ENCODE measurements around the gene SLC36A4.
"Not testable (repeated sequence)": the region's sequence is repeated elsewhere in the genome, so short reads cannot be mapped to it uniquely, and the experiment has no call there.

SLC36A4 gene

GRCh38 chr11:93131709-93132108 lies 66.1 kb downstream of the SLC36A4 start:
- intact Hi-C loops (cut with DNase I) = no loop called here

DNA sequence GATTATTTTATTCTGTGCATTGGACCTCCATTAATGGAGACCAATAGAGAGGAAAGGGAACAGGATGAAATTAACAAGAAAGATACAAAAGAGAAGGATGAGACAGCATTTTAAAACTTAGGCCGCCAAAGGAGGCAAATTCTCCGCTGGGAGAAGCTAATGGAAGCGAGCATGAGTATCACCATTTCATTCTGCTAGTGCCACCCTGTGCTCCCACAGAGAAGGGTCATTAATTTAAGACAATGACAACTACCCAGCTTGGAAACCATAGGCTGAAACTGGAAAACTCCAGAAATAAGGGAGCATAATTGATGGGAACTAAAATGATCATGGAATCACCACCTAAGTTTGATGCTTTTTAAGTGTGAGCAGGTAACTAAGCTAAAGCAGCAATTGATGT lies 69.2 kb downstream of the SLC36A4 start:
- DNase-seq = no peak
- intact Hi-C loops (cut with DNase I) = no loop called here

More at GRCh38 chr11:93131709-93132108, 66.1 kb downstream of the SLC36A4 start:
- DNase-seq = no peak

GRCh38 chr11:93123351-93123898 lies 74.4 kb downstream of the SLC36A4 start:
- intact Hi-C loops (cut with DNase I) = no loop called here
- DNase-seq = no peak

DNA sequence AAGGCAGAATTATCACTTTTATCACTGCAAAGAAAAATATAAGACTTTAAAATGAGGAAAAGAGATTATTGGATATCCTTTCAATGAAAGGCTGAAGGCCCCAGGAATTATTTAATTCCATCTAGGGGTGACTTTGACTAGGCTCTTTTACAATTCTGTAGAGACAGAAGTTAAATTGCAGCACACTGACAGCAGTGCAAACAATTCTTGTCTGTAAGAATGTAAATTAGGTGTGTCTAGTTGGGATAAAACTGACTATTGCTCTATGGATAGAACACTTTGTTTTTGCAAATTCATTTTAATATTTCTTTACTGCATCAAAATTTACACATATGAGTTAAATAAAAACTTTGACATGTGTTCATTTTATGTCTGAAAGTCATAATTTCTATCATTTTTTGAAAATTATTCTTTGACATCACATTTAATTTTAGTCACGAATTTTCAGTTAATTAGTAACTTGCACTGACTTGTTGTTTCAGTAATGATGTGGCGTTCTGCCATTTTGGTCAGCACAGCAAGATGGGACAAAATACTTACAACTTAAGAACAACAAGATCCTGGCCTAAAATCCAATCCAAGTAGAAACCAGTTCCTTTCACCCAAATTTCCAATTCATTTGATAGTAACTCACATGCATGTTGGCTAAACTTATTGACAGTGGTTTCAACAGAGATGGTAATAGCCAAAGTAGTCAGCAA lies 75.1 kb downstream of the SLC36A4 start:
- no peak for DNase-seq
- intact Hi-C loops (cut with DNase I) = no loop called here

DNA sequence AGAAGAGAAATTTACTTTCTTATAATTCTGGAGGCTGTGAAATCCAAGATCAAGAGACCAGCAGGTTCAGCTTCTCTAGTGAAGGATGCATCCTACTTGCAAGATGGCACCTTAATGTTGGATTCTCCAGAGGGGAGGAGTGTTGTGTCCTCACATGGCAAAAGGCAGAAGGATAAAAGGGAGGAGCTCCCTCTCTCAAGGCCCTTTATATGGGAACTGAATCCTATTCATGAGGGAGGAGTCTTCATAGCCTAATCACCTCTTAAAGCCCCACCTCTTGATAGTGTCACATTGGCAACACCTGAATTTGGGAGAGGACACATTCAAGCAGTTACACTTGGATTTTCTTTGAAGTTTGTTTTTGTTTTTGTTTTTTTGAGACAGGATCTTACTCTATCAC lies 79.5 kb downstream of the SLC36A4 start:
- DNase-seq = no peak
- intact Hi-C loops (cut with DNase I) = no loop called here

DNA sequence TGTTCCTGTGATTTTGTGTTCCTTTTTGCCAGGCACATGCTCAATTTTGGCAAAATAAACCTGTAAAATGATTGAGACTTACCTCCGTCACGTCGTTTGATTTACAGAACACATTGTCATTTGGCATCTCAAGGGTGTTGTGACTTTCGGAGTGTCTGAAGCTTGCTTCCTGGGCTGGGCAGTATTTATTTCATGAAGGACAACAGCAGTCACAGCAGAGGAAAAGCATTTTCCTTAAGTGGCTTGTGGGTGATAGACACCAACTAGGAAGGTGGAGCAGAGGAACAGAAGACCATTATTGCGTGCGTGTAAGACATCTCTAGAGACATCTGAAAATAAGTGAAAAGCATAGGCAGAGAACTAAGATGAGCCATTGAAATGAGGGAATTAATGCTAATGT lies 80.2 kb downstream of the SLC36A4 start:
- DNase-seq = no peak
- intact Hi-C loops (cut with DNase I) = no loop called here

GRCh38 chr11:93116641-93117441 lies 81.0 kb downstream of the SLC36A4 start:
- no peak for DNase-seq
- intact Hi-C loops (cut with DNase I) = no loop called here

DNA sequence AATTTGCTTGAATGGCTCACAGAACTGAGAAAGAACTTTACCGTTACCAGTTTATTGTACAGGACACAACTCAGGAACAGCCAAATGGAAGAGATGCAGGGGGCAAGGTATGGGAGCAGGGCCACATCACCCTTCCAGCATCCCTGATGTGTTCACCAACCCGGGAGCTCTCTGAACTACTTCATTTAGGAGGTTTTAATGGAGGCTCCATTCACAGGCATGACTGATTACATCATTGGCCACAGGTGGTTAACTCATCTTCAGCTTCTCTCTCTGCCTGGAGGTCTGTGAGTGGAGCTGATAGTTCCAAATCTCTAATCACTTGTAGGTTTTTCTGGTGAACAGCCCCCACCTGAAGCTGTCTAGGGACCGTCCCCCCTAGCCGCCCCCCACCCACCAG lies 83.5 kb downstream of the SLC36A4 start:
- no peak for DNase-seq
- intact Hi-C loops (cut with DNase I) = no loop called here

DNA sequence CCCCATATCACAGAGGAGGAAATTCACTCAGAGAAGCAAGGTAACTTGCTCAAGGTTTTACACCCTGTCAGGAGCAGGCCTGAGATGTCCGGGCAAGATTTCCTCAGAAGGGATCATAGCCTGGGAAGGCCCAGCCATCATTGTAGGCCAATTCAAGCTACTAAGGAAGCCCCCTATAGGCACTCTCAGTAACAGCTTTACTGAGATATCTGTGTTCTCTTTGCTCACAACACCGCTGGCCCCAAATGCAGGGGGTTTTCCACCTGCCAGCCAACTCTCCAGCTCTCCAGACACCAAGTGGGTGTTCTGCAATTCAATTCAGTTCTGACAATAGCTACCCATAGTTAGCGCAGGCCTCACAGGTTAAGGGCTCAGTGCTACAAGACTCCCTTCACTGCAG lies 84.0 kb downstream of the SLC36A4 start:
- no peak for DNase-seq
- intact Hi-C loops (cut with DNase I) = no loop called here

DNA sequence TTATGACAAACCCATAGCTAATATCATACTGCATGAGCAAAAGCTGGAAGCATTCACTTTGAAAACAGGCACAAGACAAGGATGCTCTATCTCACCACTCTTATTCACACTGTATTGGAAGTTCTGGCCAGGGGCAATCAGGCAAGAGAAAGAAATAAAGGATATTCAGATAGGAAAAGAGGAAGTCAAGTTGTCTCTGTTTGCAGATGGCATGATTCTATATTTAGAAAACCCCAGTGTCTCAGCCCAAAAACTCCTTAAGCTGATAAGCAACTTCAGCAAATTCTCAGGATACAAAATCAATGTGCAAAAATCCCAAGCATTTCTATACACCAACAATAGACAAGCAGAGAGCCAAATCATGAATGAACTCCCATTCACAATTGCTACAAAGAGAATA lies 86.6 kb downstream of the SLC36A4 start:
- intact Hi-C loops (cut with DNase I); DNase-seq: not testable (repeated sequence)

- intact Hi-C loops (cut with DNase I) = no loop called here
- no peak for DNase-seq
Observed at GRCh38 chr11:93100211-93100610, 97.6 kb downstream of the SLC36A4 start.

GRCh38 chr11:93099806-93100205 lies 98.0 kb downstream of the SLC36A4 start:
- DNase-seq = no peak
- intact Hi-C loops (cut with DNase I) = no loop called here
